HFFc6 (cell line): Measurements from ENCODE around the gene HOXB2. TPM values are rescaled to one million over a fixed set of nuclear protein-coding genes. Genes with fewer than 3 reads are reported as not detected.

Source experiments
- DNase-seq: peaks from one replicate; pipeline ENCODE4 v3.0.0-alpha.2; 2018
- H3K27ac Mint-ChIP-seq: 2 replicates; pipeline ENCODE4 v1.8.0; 2020; ENCODE audit warnings: mild to moderate bottlenecking, mixed read lengths
- H3K27me3 Mint-ChIP-seq: 2 replicates; pipeline ENCODE4 v1.8.0; 2021; ENCODE audit warnings: mild to moderate bottlenecking, moderate library complexity, mixed read lengths; ENCODE audit not compliant: insufficient read depth
- H3K36me3 Mint-ChIP-seq: 2 replicates; pipeline ENCODE4 v1.8.0; 2021; ENCODE audit warnings: low read depth, mixed read lengths
- H3K4me1 Mint-ChIP-seq: 2 replicates; pipeline ENCODE4 v1.8.0; 2020; ENCODE audit warnings: low read depth, mixed read lengths
- H3K4me3 Mint-ChIP-seq: 2 replicates; pipeline ENCODE4 v1.8.0; 2020; ENCODE audit warnings: mild to moderate bottlenecking, moderate library complexity, mixed read lengths
- H3K9me3 Mint-ChIP-seq: 2 replicates; pipeline ENCODE4 v1.8.0; 2020; ENCODE audit warnings: mild to moderate bottlenecking, mixed read lengths
- total RNA-seq, 6 experiments: library from RNA; stranded (reverse); fragmentation: NEBNext Ultra II Directional; extraction: Animal tissue kit (Norgen Biotek cat#: 25700); gene quantifications; 2 replicates in 1 of 6; 3 replicates in 5 of 6; pipeline ENCODE4 v1.2.3, GENCODE V29; 2021
- TF ChIP-seq, protein P1 (sequence below): fragments of 200-600 bp; sonication (generic); IDR thresholded peaks from 2 replicates; pipeline ENCODE4 v1.5.0; 2021; ENCODE audit warnings: antibody characterized with exemption, mild to moderate bottlenecking

Gene HOXB2
- total RNA-seq, 6 experiments from 2014 or later = not detected

DNA sequence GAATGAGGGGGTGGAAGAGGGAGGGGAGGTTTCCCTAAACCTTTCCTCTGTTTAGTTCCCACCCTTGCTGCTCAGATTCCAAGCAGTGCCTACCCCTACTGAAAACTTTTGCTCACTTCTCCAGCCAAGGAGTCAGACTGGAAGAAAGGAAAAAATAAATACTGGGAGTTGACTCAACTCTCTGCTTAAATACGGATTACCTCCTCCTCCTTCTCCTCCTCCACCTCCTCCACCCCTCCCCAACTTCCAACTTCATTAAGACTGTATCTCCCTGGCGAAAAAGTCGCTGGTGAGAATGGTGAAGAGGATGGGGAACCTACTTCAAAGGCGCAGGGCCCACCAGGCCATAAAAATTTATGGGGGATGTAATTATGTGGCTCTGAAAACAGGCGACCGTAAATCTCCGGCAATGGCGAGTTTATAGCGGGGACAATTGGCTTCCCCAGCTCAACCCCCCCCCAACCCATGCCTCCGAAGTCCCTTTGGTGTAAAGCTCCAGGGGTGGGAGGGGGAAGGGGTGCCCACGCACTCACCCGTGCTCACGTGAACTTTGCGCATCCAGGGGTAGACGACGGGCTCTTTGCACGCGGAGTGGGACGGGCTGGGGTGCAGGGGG lies 32.5 kb upstream of the HOXB2 start:
- DNase-seq = no peak
- TF ChIP-seq, protein P1, sequence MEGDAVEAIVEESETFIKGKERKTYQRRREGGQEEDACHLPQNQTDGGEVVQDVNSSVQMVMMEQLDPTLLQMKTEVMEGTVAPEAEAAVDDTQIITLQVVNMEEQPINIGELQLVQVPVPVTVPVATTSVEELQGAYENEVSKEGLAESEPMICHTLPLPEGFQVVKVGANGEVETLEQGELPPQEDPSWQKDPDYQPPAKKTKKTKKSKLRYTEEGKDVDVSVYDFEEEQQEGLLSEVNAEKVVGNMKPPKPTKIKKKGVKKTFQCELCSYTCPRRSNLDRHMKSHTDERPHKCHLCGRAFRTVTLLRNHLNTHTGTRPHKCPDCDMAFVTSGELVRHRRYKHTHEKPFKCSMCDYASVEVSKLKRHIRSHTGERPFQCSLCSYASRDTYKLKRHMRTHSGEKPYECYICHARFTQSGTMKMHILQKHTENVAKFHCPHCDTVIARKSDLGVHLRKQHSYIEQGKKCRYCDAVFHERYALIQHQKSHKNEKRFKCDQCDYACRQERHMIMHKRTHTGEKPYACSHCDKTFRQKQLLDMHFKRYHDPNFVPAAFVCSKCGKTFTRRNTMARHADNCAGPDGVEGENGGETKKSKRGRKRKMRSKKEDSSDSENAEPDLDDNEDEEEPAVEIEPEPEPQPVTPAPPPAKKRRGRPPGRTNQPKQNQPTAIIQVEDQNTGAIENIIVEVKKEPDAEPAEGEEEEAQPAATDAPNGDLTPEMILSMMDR = no peak
- Mint-ChIP-seq H3K36me3 (no peaks in the 10 kb centered on the region), H3K9me3 (no peaks in the 10 kb centered on the region), H3K4me1 (peaks cover 2% of the 10 kb centered on the region; the same call in 1 of the 2 replicates), H3K4me3 (no peak overlapping the region), H3K27ac (no peak overlapping the region), H3K27me3 (peaks cover 84% of the 10 kb centered on the region)

DNA sequence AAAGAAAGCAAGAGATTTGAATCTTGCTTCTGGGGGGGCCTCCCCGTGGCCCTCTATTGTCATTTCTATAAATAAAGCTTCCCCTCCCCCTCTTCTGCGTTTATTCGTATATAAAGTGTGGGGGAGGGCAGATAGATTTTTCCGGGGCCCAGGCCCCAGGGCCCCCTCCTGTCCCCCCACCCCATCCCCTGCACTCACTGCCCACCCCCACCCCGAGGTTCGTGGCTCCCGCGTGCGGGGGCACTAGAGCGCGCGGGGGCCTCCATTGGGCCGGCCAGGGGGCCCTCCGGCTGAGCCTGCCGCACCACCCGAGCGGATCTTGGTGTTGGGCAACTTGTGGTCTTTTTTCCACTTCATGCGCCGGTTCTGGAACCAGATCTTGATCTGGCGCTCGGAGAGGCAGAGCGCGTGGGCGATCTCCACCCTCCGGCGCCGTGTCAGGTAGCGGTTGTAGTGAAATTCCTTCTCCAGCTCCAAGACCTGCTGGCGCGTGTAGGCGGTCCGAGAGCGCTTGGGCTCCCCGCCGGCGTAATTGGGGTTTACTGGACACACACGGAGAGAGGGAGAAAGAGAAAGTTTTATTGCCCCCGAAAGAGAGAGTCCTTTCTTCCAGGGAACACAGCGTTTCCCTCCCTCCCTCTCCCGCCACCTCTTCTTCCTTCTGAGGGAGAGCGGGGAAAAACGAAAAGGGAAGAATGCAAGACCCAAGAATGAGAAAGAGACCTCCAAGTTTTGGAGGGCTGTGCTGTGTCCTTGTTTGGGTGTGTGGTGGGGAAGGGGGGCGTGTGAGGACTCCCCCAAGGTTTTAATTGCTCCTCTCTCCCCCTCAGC lies 31.8 kb upstream of the HOXB2 start:
- TF ChIP-seq, protein P1 = no peak
- H3K4me3 Mint-ChIP-seq = no peak overlapping the region
- H3K27ac Mint-ChIP-seq = no peak overlapping the region
- no peaks in the 10 kb centered on the region for H3K4me1 Mint-ChIP-seq
- no peak for DNase-seq
- H3K27me3 Mint-ChIP-seq = peaks cover 85% of the 10 kb centered on the region
- H3K9me3 Mint-ChIP-seq = no peaks in the 10 kb centered on the region
- no peaks in the 10 kb centered on the region for H3K36me3 Mint-ChIP-seq

DNA sequence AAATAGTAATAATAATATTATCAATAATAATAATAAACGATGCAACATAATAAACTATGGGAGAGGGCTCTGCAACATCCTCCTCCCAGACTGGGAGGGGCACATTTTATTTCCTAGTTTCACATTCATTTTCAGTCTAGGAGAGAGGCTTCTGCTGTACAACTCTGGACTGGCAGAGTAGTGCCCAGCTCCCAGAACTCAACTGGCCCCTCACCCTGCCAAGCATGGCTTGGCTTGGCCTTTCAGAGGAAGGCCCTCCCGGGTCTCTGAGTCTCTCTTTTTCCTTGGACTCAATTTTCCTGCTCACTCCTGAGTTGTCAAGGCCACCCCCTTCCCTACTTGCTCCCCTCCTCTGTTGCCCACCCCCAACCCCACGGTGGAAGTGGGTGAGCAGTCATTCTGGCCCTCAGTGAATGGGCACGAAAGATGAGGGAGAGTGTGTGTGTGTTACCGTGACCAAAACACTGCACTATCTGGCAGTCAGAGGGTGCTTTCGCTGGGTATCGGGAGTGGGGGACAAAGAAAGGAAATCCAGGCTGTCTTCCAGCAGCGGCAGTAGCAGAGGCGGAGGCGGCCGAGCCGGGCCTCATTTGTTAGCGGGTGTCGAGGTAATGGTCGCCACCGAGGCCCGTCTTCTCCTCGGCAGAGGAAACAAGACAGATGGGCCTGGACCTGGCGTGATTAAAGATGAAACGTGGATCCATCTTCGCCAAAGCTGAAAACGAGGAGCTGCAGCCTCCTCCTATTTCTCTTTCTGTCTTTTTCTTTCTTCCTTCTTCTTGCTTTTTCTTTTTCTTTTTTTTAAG lies 31.0 kb upstream of the HOXB2 start:
- TF ChIP-seq, protein P1 = no peak
- no peak overlapping the region for H3K27ac Mint-ChIP-seq
- H3K4me3 Mint-ChIP-seq = no peak overlapping the region

DNA sequence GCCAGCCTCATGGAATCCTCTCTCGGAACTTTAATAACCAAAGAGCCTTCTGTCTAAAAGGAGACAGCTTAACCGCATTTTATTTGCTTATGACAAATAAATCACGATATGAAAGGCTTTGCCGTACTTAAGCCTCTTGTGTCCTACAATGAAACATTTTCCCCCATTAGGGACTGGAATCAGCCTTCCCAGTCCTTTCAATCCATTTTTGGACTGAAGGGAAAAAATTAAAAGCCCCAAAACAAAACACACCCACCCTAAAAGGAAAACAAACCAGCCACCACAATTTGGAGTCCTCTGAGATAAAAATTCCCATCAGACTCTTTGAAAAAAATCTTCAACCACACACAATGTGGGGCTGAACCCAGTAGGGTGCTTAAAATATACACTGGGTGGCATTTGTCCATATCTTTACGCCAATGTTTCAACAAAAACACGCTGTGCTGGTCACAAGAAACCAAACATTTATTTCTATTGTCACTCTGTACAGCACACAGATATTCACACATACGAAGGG lies 30.2 kb upstream of the HOXB2 start:
- TF ChIP-seq, protein P1 = no peak
- no peak overlapping the region for H3K27ac Mint-ChIP-seq
- H3K4me1 Mint-ChIP-seq = no peaks in the 10 kb centered on the region
- no peak for DNase-seq
- no peak overlapping the region for H3K4me3 Mint-ChIP-seq
- no peaks in the 10 kb centered on the region for H3K9me3 Mint-ChIP-seq
- peaks cover 71% of the 10 kb centered on the region for H3K27me3 Mint-ChIP-seq
- no peaks in the 10 kb centered on the region for H3K36me3 Mint-ChIP-seq

More for the DNA sequence above, 31.0 kb upstream of the HOXB2 start:
- no peaks in the 10 kb centered on the region for H3K9me3 Mint-ChIP-seq
- no peaks in the 10 kb centered on the region for H3K4me1 Mint-ChIP-seq
- no peak for DNase-seq
- H3K36me3 Mint-ChIP-seq = no peaks in the 10 kb centered on the region
- H3K27me3 Mint-ChIP-seq = peaks cover 77% of the 10 kb centered on the region

DNA sequence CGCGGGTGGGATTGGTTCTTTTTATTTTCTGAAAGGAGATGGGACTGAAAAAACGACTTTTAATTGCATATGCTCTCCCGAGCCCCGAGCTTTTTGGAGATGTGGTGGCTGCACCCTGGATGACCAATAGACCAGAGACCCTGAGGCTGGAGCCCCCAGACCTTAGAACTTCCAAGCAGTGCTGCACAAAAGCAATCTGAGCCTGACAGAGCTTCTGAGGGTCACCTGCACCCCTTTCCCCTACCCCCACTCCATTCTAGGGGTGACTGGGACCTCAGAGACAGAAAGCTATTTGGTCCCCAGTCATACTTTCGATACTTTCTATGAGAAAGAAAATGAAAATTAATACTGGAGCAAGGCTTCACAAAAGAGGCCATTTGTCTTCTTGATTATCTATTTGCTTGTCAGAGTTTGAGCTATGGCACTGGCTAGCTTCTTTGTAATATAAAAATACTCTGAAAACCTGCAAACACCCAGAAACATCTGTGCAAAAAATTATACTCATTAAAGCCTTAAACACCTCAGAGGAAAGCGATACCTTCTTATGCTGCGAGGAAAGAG lies 29.7 kb upstream of the HOXB2 start:
- no peaks in the 10 kb centered on the region for H3K4me1 Mint-ChIP-seq
- no peak overlapping the region for H3K4me3 Mint-ChIP-seq
- no peak overlapping the region for H3K27ac Mint-ChIP-seq
- no peaks in the 10 kb centered on the region for H3K9me3 Mint-ChIP-seq
- TF ChIP-seq, protein P1 = no peak
- H3K27me3 Mint-ChIP-seq = peaks cover 66% of the 10 kb centered on the region
- no peaks in the 10 kb centered on the region for H3K36me3 Mint-ChIP-seq
- DNase-seq = no peak
